HepG2 (cell line): ENCODE data around the gene CTRB2. TPM values are rescaled to one million over a fixed set of nuclear protein-coding genes. Genes with fewer than 3 reads are reported as not detected.

Experiments
- ARNT ChIP-seq: fragments of 450-650 bp; IDR thresholded peaks from 2 replicates; pipeline ENCODE4 v1.6.1; 2017
- EED ChIP-seq: sonication (generic); formaldehyde crosslinking; IDR thresholded peaks from 2 replicates; pipeline ENCODE4 v1.5.0; 2020; ENCODE audit warnings: mild to moderate bottlenecking, missing genetic modification reagents
- HDAC1 ChIP-seq: sonication (generic); formaldehyde crosslinking; IDR thresholded peaks from 2 replicates; pipeline ENCODE4 v1.5.1; 2020; ENCODE audit warnings: mild to moderate bottlenecking, missing genetic modification reagents
- NR2F1 ChIP-seq, 2 experiments: fragments of 450-650 bp in 1 of 2; formaldehyde crosslinking in 1 of 2; IDR thresholded peaks; 2 replicates each; pipeline versions ENCODE4 v1.5.0 to v1.6.1; 2016 to 2020; ENCODE audit warnings: mild to moderate bottlenecking in 1 of 2, missing compliant biosample characterization in 1 of 2, missing genetic modification reagents in 1 of 2, moderate library complexity in 1 of 2
- SIX1 ChIP-seq: sonication (generic); formaldehyde crosslinking; IDR thresholded peaks from 2 replicates; pipeline ENCODE4 v1.4.0; 2020; ENCODE audit warnings: missing genetic modification reagents, borderline replicate concordance
- SNAPC2 ChIP-seq: sonication (generic); formaldehyde crosslinking; IDR thresholded peaks from 2 replicates; pipeline ENCODE4 v1.8.1; 2022; ENCODE audit warnings: mild to moderate bottlenecking, missing genetic modification reagents
- SRSF1 ChIP-seq: fragments of 200-400 bp; formaldehyde crosslinking; optimal IDR thresholded peaks from 2 replicates; pipeline ENCODE3; 2017; ENCODE audit warnings: mild to moderate bottlenecking, low read depth, low read length, moderate library complexity
- ZNF441 ChIP-seq: sonication (generic); formaldehyde crosslinking; IDR thresholded peaks from 2 replicates; pipeline ENCODE4 v1.7.0; 2021; ENCODE audit warnings: missing genetic modification reagents, borderline replicate concordance
- polyA plus RNA-seq, 8 experiments: library from polyadenylated mRNA; depleted of rRNA in 3 of 8; stranded (reverse) in 7 of 8; unstranded in 1 of 8; fragments of >200 nt; fragmentation: Illumina TruSeq in 4 of 8; extraction: Trizol in 4 of 8; gene quantifications; 2 replicates each; pipeline versions ENCODE4 v1.2.1 to v1.2.3, GENCODE V29; 2011 to 2016; ENCODE audit warnings: low read depth in 4 of 8, missing spikeins in 1 of 8, mixed read lengths in 1 of 8; ENCODE audit not compliant: insufficient read depth in 1 of 8
- total RNA-seq, 5 experiments: library from RNA; depleted of rRNA; stranded (reverse); fragments of >200 nt; fragmentation: Illumina TruSeq; extraction: Trizol; gene quantifications; 2 replicates each; pipeline ENCODE4 v1.2.3, GENCODE V29; 2016; ENCODE audit warnings: low read depth in 1 of 5
- TF ChIP-seq, protein P1 (sequence below): fragments of 450-650 bp; IDR thresholded peaks from 2 replicates; pipeline ENCODE4 v1.6.1; 2016
- TF ChIP-seq, protein P2 (sequence below): sonication (generic); formaldehyde crosslinking; IDR thresholded peaks from 2 replicates; pipeline ENCODE4 v1.5.1; 2020; ENCODE audit warnings: mild to moderate bottlenecking, missing genetic modification reagents, moderate library complexity
- TF ChIP-seq, protein P3 (sequence below): sonication (generic); formaldehyde crosslinking; IDR thresholded peaks from 2 replicates; pipeline ENCODE4 v1.4.0; 2020; ENCODE audit warnings: missing genetic modification reagents
- TF ChIP-seq, protein P4 (sequence below): sonication (generic); formaldehyde crosslinking; IDR thresholded peaks from 2 replicates; pipeline ENCODE4 v1.5.0; 2020; ENCODE audit warnings: missing genetic modification reagents
- TF ChIP-seq, protein P5 (sequence below): sonication (generic); formaldehyde crosslinking; IDR thresholded peaks from 2 replicates; pipeline ENCODE4 v1.8.1; 2023; ENCODE audit warnings: mild to moderate bottlenecking, missing genetic modification reagents
- TF ChIP-seq, protein P6 (sequence below): sonication (generic); formaldehyde crosslinking; IDR thresholded peaks from 2 replicates; pipeline ENCODE4 v1.5.0; 2020; ENCODE audit warnings: mild to moderate bottlenecking, missing genetic modification reagents, borderline replicate concordance

Gene CTRB2
- total and polyA plus RNA-seq, 2 of the 13 experiments (the other 11 are each of a cell fraction or from before 2014, with no cell fraction given) = 0.13 TPM; not detected in 1

DNA sequence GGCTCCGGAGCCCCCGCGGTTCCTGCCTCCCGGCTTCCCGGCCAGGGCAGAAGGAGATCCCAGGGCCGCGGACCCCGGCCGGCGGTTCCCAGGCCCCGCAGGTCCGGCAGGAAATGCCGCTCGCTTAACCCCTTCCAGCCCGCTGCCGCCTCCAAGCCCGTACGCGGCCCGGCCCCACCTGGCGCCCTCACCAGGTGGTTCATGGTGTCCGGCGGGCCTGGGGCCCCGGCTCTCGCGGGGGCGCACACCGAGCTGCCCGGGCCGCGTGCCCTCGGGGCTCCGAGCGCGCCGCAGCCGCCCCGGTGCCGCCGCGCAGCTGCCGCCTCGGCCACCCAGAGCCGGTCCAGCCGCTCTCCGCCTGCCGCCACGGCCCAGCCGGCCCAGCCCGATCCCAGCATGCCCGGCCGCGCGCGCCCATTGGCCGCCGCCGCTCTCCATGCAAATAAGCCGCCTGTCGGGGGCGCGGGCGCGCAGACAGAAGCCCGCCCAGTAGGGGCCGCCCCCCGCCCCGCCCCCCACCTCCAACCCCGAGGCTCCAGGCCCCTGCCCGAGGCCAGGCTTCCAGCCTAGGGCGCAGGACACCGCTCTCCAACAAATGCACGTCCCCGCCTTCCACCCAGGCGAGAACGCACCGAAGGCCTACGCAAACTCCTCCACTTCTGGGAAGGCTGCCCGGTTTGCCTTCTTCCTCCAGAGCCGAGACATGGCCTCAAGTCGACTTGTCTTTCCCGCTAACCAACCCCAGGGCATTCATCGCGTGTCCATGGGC, 44.5 kb upstream of the CTRB2 start, which contains the start of gene BCAR1 (continued):
- TF ChIP-seq, protein P1, sequence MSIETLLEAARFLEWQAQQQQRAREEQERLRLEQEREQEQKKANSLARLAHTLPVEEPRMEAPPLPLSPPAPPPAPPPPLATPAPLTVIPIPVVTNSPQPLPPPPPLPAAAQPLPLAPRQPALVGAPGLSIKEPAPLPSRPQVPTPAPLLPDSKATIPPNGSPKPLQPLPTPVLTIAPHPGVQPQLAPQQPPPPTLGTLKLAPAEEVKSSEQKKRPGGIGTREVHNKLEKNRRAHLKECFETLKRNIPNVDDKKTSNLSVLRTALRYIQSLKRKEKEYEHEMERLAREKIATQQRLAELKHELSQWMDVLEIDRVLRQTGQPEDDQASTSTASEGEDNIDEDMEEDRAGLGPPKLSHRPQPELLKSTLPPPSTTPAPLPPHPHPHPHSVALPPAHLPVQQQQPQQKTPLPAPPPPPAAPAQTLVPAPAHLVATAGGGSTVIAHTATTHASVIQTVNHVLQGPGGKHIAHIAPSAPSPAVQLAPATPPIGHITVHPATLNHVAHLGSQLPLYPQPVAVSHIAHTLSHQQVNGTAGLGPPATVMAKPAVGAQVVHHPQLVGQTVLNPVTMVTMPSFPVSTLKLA = no peak
- TF ChIP-seq HDAC1 (CRISPR knock-in tag) = peak; percentile 19; the same call in 1 of the 2 replicates
- TF ChIP-seq, protein P2, sequence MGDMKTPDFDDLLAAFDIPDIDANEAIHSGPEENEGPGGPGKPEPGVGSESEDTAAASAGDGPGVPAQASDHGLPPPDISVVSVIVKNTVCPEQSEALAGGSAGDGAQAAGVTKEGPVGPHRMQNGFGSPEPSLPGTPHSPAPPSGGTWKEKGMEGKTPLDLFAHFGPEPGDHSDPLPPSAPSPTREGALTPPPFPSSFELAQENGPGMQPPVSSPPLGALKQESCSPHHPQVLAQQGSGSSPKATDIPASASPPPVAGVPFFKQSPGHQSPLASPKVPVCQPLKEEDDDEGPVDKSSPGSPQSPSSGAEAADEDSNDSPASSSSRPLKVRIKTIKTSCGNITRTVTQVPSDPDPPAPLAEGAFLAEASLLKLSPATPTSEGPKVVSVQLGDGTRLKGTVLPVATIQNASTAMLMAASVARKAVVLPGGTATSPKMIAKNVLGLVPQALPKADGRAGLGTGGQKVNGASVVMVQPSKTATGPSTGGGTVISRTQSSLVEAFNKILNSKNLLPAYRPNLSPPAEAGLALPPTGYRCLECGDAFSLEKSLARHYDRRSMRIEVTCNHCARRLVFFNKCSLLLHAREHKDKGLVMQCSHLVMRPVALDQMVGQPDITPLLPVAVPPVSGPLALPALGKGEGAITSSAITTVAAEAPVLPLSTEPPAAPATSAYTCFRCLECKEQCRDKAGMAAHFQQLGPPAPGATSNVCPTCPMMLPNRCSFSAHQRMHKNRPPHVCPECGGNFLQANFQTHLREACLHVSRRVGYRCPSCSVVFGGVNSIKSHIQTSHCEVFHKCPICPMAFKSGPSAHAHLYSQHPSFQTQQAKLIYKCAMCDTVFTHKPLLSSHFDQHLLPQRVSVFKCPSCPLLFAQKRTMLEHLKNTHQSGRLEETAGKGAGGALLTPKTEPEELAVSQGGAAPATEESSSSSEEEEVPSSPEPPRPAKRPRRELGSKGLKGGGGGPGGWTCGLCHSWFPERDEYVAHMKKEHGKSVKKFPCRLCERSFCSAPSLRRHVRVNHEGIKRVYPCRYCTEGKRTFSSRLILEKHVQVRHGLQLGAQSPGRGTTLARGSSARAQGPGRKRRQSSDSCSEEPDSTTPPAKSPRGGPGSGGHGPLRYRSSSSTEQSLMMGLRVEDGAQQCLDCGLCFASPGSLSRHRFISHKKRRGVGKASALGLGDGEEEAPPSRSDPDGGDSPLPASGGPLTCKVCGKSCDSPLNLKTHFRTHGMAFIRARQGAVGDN (CRISPR knock-in tag) = no peak; the same call in 1 of the 2 replicates
- TF ChIP-seq ARNT = no peak
- peak; percentile 32; the same call in 1 of the 2 replicates for TF ChIP-seq SNAPC2
- TF ChIP-seq, protein P3, sequence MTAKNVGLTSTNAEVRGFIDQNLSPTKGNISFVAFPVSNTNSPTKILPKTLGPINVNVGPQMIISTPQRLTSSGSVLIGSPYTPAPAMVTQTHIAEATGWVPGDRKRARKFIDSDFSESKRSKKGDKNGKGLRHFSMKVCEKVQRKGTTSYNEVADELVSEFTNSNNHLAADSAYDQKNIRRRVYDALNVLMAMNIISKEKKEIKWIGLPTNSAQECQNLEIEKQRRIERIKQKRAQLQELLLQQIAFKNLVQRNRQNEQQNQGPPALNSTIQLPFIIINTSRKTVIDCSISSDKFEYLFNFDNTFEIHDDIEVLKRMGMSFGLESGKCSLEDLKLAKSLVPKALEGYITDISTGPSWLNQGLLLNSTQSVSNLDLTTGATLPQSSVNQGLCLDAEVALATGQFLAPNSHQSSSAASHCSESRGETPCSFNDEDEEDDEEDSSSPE (CRISPR knock-in tag) = peak; percentile 59; the same call in 1 of the 2 replicates
- no peak for TF ChIP-seq SRSF1
- TF ChIP-seq EED = 0 out of 2 replicates have a peak, but pooled peaks have one; percentile 17
- no peak for TF ChIP-seq SIX1
- TF ChIP-seq, protein P4, sequence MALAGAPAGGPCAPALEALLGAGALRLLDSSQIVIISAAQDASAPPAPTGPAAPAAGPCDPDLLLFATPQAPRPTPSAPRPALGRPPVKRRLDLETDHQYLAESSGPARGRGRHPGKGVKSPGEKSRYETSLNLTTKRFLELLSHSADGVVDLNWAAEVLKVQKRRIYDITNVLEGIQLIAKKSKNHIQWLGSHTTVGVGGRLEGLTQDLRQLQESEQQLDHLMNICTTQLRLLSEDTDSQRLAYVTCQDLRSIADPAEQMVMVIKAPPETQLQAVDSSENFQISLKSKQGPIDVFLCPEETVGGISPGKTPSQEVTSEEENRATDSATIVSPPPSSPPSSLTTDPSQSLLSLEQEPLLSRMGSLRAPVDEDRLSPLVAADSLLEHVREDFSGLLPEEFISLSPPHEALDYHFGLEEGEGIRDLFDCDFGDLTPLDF (CRISPR knock-in tag) = 0 out of 2 replicates have a peak, but pooled peaks have one; percentile 3
- TF ChIP-seq ZNF441 (CRISPR knock-in tag) = peak; percentile 87; the same call in 1 of the 2 replicates
- TF ChIP-seq, protein P5, sequence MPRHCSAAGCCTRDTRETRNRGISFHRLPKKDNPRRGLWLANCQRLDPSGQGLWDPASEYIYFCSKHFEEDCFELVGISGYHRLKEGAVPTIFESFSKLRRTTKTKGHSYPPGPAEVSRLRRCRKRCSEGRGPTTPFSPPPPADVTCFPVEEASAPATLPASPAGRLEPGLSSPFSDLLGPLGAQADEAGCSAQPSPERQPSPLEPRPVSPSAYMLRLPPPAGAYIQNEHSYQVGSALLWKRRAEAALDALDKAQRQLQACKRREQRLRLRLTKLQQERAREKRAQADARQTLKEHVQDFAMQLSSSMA = 0 out of 2 replicates have a peak, but pooled peaks have one; percentile 34
- TF ChIP-seq, protein P6, sequence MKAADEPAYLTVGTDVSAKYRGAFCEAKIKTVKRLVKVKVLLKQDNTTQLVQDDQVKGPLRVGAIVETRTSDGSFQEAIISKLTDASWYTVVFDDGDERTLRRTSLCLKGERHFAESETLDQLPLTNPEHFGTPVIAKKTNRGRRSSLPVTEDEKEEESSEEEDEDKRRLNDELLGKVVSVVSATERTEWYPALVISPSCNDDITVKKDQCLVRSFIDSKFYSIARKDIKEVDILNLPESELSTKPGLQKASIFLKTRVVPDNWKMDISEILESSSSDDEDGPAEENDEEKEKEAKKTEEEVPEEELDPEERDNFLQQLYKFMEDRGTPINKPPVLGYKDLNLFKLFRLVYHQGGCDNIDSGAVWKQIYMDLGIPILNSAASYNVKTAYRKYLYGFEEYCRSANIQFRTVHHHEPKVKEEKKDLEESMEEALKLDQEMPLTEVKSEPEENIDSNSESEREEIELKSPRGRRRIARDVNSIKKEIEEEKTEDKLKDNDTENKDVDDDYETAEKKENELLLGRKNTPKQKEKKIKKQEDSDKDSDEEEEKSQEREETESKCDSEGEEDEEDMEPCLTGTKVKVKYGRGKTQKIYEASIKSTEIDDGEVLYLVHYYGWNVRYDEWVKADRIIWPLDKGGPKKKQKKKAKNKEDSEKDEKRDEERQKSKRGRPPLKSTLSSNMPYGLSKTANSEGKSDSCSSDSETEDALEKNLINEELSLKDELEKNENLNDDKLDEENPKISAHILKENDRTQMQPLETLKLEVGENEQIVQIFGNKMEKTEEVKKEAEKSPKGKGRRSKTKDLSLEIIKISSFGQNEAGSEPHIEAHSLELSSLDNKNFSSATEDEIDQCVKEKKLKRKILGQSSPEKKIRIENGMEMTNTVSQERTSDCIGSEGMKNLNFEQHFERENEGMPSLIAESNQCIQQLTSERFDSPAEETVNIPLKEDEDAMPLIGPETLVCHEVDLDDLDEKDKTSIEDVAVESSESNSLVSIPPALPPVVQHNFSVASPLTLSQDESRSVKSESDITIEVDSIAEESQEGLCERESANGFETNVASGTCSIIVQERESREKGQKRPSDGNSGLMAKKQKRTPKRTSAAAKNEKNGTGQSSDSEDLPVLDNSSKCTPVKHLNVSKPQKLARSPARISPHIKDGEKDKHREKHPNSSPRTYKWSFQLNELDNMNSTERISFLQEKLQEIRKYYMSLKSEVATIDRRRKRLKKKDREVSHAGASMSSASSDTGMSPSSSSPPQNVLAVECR = peak; percentile 32; the same call in 1 of the 2 replicates
- TF ChIP-seq NR2F1 (CRISPR knock-in tag; IDR thresholded peaks at IDR 0.05) = no peak
